ENCODE measurements around the gene COL1A2.

Gene COL1A2

DNA sequence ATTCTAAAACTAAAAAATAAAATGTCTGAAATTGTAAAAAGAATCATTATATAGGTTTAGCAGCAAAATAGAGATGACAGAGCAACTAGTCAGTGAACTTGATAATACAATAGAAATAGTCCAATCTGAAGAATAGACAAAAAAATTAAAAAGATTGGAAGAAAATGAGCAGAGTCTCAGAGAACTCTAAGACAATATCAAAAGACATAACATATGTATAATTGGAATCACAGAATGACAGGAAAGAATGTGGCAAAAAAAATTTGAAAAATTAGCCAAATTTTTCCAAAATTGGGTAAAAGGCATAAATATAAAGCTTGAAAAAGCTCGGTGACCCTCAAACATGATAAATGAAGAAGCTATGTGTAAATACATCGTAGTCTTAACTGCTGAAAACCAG, 76.9 kb downstream of the COL1A2 start:
- Histone ChIP-seq H3K4me2 (ENCODE audit: insufficient read depth, low read length) (no peak overlapping the region), H3K4me3 (ENCODE audit: low read depth in 1 of 2, low read length in 2 of 2) (no peak overlapping the region), H3K9me3 (ENCODE audit: insufficient read depth, low read length, severe bottlenecking) (no peaks in the 10 kb centered on the region), H3K9ac (ENCODE audit: low read depth, low read length) (no peak overlapping the region), H3K27ac (ENCODE audit: low read length) (no peak overlapping the region), H3K79me2 (ENCODE audit: insufficient read depth, low read length) (no peaks in the 10 kb centered on the region), H4K20me1 (ENCODE audit: insufficient read depth, low read length) (no peaks in the 10 kb centered on the region), H2AFZ (ENCODE audit: low read depth, low read length) (no peak overlapping the region), H3K27me3 (ENCODE audit: insufficient read depth, low read length, poor library complexity) (peaks cover 3% of the 10 kb centered on the region), H3K4me1 (ENCODE audit: insufficient read depth, low read length) (no peaks in the 10 kb centered on the region), H3K36me3 (ENCODE audit: insufficient read depth, low read length) (no peaks in the 10 kb centered on the region)
- no peak for TF ChIP-seq EZH2 (IDR thresholded peaks at IDR 0.05; ENCODE audit: borderline replicate concordance, low read depth, low read length, severe bottlenecking)
- TF ChIP-seq, protein P1, sequence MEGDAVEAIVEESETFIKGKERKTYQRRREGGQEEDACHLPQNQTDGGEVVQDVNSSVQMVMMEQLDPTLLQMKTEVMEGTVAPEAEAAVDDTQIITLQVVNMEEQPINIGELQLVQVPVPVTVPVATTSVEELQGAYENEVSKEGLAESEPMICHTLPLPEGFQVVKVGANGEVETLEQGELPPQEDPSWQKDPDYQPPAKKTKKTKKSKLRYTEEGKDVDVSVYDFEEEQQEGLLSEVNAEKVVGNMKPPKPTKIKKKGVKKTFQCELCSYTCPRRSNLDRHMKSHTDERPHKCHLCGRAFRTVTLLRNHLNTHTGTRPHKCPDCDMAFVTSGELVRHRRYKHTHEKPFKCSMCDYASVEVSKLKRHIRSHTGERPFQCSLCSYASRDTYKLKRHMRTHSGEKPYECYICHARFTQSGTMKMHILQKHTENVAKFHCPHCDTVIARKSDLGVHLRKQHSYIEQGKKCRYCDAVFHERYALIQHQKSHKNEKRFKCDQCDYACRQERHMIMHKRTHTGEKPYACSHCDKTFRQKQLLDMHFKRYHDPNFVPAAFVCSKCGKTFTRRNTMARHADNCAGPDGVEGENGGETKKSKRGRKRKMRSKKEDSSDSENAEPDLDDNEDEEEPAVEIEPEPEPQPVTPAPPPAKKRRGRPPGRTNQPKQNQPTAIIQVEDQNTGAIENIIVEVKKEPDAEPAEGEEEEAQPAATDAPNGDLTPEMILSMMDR (IDR thresholded peaks at IDR 0.05; ENCODE audit: borderline replicate concordance, extremely low read depth, low read length, poor library complexity, severe bottlenecking), result no peak
- DNase-seq, result no peak
- no peak for ATAC-seq (ENCODE audit: insufficient read depth, low read depth)

DNA sequence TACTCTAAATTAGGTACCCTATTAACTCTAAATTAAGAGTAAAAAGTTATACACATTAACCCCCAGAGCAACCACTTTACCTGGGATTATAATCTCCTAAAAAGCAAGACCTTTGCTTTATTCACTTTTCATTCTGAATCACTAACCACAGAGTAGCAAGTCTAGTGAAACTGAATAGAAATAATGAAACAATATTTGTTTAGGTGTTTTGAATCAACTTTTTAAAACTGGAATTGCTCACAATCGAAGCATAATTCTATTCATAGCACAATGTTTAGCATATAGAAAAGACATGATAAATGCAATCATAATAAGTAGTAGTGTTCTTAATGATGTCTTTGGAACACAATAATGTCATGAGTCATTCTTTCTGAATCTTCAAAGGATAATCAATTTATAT, 77.9 kb downstream of the COL1A2 start:
- no peak overlapping the region for H2AFZ ChIP-seq (ENCODE audit: low read depth, low read length)
- H3K4me2 ChIP-seq (ENCODE audit: insufficient read depth, low read length), result no peak overlapping the region
- no peak overlapping the region for H3K9ac ChIP-seq (ENCODE audit: low read depth, low read length)
- H3K27ac ChIP-seq (ENCODE audit: low read length), result no peak overlapping the region
- no peaks in the 10 kb centered on the region for H3K79me2 ChIP-seq (ENCODE audit: insufficient read depth, low read length)
- no peaks in the 10 kb centered on the region for H3K36me3 ChIP-seq (ENCODE audit: insufficient read depth, low read length)
- no peak overlapping the region for H3K4me3 ChIP-seq (ENCODE audit: low read depth in 1 of 2, low read length in 2 of 2)
- H4K20me1 ChIP-seq (ENCODE audit: insufficient read depth, low read length), result no peaks in the 10 kb centered on the region
- H3K9me3 ChIP-seq (ENCODE audit: insufficient read depth, low read length, severe bottlenecking), result no peaks in the 10 kb centered on the region
- peaks cover 10% of the 10 kb centered on the region for H3K27me3 ChIP-seq (ENCODE audit: insufficient read depth, low read length, poor library complexity)
- no peak for TF ChIP-seq EZH2 (IDR thresholded peaks at IDR 0.05; ENCODE audit: borderline replicate concordance, low read depth, low read length, severe bottlenecking)
- TF ChIP-seq, protein P1 (IDR thresholded peaks at IDR 0.05; ENCODE audit: borderline replicate concordance, extremely low read depth, low read length, poor library complexity, severe bottlenecking), result no peak
- H3K4me1 ChIP-seq (ENCODE audit: insufficient read depth, low read length), result no peaks in the 10 kb centered on the region
- ATAC-seq (ENCODE audit: insufficient read depth, low read depth) (no peak), DNase-seq (no peak)

DNA sequence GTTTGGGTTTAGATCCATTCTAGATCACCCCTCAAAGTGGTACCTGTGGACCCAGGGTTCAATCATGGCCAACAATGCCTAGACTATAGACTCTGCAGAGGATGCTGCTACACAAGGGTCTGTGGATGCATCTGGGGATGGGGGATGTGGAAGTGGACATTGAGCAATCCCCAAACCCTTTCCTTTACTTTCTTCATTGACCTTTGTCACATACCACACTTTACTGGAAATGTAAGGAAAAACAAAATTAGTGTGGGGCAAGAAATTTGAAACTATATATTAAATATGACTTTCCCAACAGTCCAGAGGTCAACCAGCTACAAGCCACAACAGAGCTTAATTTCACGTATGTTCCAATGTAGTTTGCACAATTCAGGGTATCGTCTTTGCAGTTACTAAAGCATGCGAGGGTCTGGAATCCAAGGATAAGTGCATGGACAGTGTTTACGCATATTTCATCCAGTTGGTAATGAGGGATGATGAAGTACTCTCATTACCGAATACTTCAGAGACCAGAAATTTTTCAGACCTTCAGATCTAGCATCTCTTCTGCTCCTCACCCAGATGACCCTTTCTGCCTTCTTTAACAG, 81.7 kb downstream of the COL1A2 start:
- Histone ChIP-seq H4K20me1 (ENCODE audit: insufficient read depth, low read length) (no peaks in the 10 kb centered on the region), H3K4me1 (ENCODE audit: insufficient read depth, low read length) (no peaks in the 10 kb centered on the region), H3K4me3 (ENCODE audit: low read depth in 1 of 2, low read length in 2 of 2) (no peak overlapping the region), H3K36me3 (ENCODE audit: insufficient read depth, low read length) (no peaks in the 10 kb centered on the region), H3K4me2 (ENCODE audit: insufficient read depth, low read length) (no peak overlapping the region), H3K27ac (ENCODE audit: low read length) (no peak overlapping the region), H3K9me3 (ENCODE audit: insufficient read depth, low read length, severe bottlenecking) (no peaks in the 10 kb centered on the region), H2AFZ (ENCODE audit: low read depth, low read length) (no peak overlapping the region), H3K27me3 (ENCODE audit: insufficient read depth, low read length, poor library complexity) (peaks cover 21% of the 10 kb centered on the region), H3K9ac (ENCODE audit: low read depth, low read length) (no peak overlapping the region), H3K79me2 (ENCODE audit: insufficient read depth, low read length) (no peaks in the 10 kb centered on the region)
- ATAC-seq (ENCODE audit: insufficient read depth, low read depth) (no peak), DNase-seq (no peak)
- TF ChIP-seq, protein P1 (IDR thresholded peaks at IDR 0.05; ENCODE audit: borderline replicate concordance, extremely low read depth, low read length, poor library complexity, severe bottlenecking), result no peak
- TF ChIP-seq EZH2 (IDR thresholded peaks at IDR 0.05; ENCODE audit: borderline replicate concordance, low read depth, low read length, severe bottlenecking), result no peak
